ENCODE results near the gene RAB35. TPM values are rescaled to one million over a fixed set of nuclear protein-coding genes. Genes with fewer than 3 reads are reported as not detected.

RAB35 gene
- total RNA-seq, 6 donors from 2014 or later, result 14.2 to 63.1 (median 23.2) TPM

GRCh38 chr12:120064054-120064940 is 52.3 kb downstream of the RAB35 start:
- ATAC-seq (ENCODE audit: low FRiP score in 2 of 2), result no peak

GRCh38 chr12:120062976-120063579 is 53.5 kb downstream of the RAB35 start:
- ATAC-seq (ENCODE audit: low FRiP score in 2 of 2) (no peak), DNase-seq (no peak)
- H3K36me3 ChIP-seq, result no peaks in the 10 kb centered on the region
- 85 to 90% methylated on average over 3 of the region's 3 CpGs for WGBS, 2 donors
- no peaks in the 10 kb centered on the region for H3K9me3 ChIP-seq
- H3K4me3 ChIP-seq, result no peak overlapping the region
- no peak overlapping the region for H3K27ac ChIP-seq
- TF ChIP-seq POLR2AphosphoS5 (IDR thresholded peaks at IDR 0.05) (no peak), POLR2A (IDR thresholded peaks at IDR 0.05) (no peak), EP300 (IDR thresholded peaks at IDR 0.05) (no peak), CTCF (IDR thresholded peaks at IDR 0.05) (no peak)
- no peaks in the 10 kb centered on the region for H3K27me3 ChIP-seq
- no peaks in the 10 kb centered on the region for H3K4me1 ChIP-seq

More at GRCh38 chr12:120064054-120064940, 52.3 kb downstream of the RAB35 start:
- WGBS, 2 donors, result 63 to 64% methylated on average over 16 of the region's 16 CpGs
- no peaks in the 10 kb centered on the region for H3K27me3 ChIP-seq
- no peaks in the 10 kb centered on the region for H3K4me1 ChIP-seq
- no peak overlapping the region for H3K27ac ChIP-seq
- no peak overlapping the region for H3K4me3 ChIP-seq
- no peaks in the 10 kb centered on the region for H3K9me3 ChIP-seq
- no peak for DNase-seq
- H3K36me3 ChIP-seq, result no peaks in the 10 kb centered on the region
- TF ChIP-seq POLR2AphosphoS5 (IDR thresholded peaks at IDR 0.05) (no peak), POLR2A (IDR thresholded peaks at IDR 0.05) (no peak)

GRCh38 chr12:120061575-120062214 is 54.9 kb downstream of the RAB35 start:
- DNase-seq (no peak), ATAC-seq (ENCODE audit: low FRiP score in 2 of 2) (no peak)
- WGBS, 2 donors, result 76 to 82% methylated on average over 10 of the region's 10 CpGs
- no peak overlapping the region for H3K4me3 ChIP-seq
- no peaks in the 10 kb centered on the region for H3K27me3 ChIP-seq
- no peak overlapping the region for H3K27ac ChIP-seq
- H3K9me3 ChIP-seq, result no peaks in the 10 kb centered on the region
- TF ChIP-seq POLR2AphosphoS5 (IDR thresholded peaks at IDR 0.05) (no peak), EP300 (IDR thresholded peaks at IDR 0.05) (no peak), POLR2A (IDR thresholded peaks at IDR 0.05) (no peak), CTCF (IDR thresholded peaks at IDR 0.05) (no peak)
- no peaks in the 10 kb centered on the region for H3K36me3 ChIP-seq
- H3K4me1 ChIP-seq, result no peaks in the 10 kb centered on the region

GRCh38 chr12:120060717-120061116 is 55.8 kb downstream of the RAB35 start:
- H3K36me3 ChIP-seq, result no peaks in the 10 kb centered on the region
- peaks cover 0 to under 1% (median 0%) of the 10 kb centered on the region in 4 donors for H3K4me1 ChIP-seq
- H3K4me3 ChIP-seq, result no peak overlapping the region
- WGBS, 2 donors, result 76 to 80% methylated on average over 5 of the region's 5 CpGs
- no peaks in the 10 kb centered on the region for H3K9me3 ChIP-seq
- H3K27me3 ChIP-seq, result no peaks in the 10 kb centered on the region
- DNase-seq (no peak), ATAC-seq (ENCODE audit: low FRiP score in 2 of 2) (no peak)
- no peak for TF ChIP-seq POLR2A (IDR thresholded peaks at IDR 0.05)
- H3K27ac ChIP-seq, result no peak overlapping the region

- Histone ChIP-seq H3K4me1 (peaks cover 0 to 6% (median 0%) of the 10 kb centered on the region in 4 donors), H3K4me3 (no peak overlapping the region), H3K27me3 (no peaks in the 10 kb centered on the region), H3K36me3 (no peaks in the 10 kb centered on the region), H3K27ac (no peak overlapping the region), H3K9me3 (no peaks in the 10 kb centered on the region)
- DNase-seq (no peak), ATAC-seq (ENCODE audit: low FRiP score in 2 of 2) (no peak)
- TF ChIP-seq EP300 (IDR thresholded peaks at IDR 0.05) (no peak), POLR2AphosphoS5 (IDR thresholded peaks at IDR 0.05) (no peak), CTCF (IDR thresholded peaks at IDR 0.05) (no peak), POLR2A (IDR thresholded peaks at IDR 0.05) (no peak)
- WGBS, 2 donors, result 93 to 96% methylated on average over 1 of the region's 1 CpG
Measured at GRCh38 chr12:120060196-120060595, 56.4 kb downstream of the RAB35 start.
